OCI-LY7 (cell line): Measurements from ENCODE around the gene ITPRIP. TPM values are rescaled to one million over a fixed set of nuclear protein-coding genes. Genes with fewer than 3 reads are reported as not detected.

Experiments used
- BruUV-seq: library from RNA; stranded (reverse); fragments of 400-500 nt; replicated peaks from 2 replicates; lab custom pipeline; 2021; lab: Mats Ljungman, UMichigan
- CTCF ChIA-PET: fragments of 300-600 bp; sonication (Branson Sonifier 250); formaldehyde crosslinking; loops from one replicate; lab custom pipeline; 2022; ENCODE audit warnings: antibody characterized with exemption; ENCODE audit not compliant: unreplicated experiment; lab: Charles Lee
- POLR2A ChIA-PET: fragments of 300-600 bp; sonication (Branson Sonifier 250); formaldehyde crosslinking; loops from one replicate; lab custom pipeline; 2022; ENCODE audit warnings: antibody characterized with exemption; lab: Charles Lee
- DNase-seq: peaks from one replicate; pipeline ENCODE4 v3.0.0-alpha.2; 2015; ENCODE audit warnings: low spot score
- H2AFZ ChIP-seq: fragments of 200-600 bp; sonication (generic), shearing (Covaris generic); 2 replicates; pipeline ENCODE4 v1.6.1; 2014; ENCODE audit warnings: mild to moderate bottlenecking, antibody characterized with exemption, low read length, moderate library complexity
- H3K27ac ChIP-seq: fragments of 200-600 bp; sonication (generic); 2 replicates; pipeline ENCODE4 v1.5.1; 2014; ENCODE audit warnings: mixed run types, low read depth, mild to moderate bottlenecking, moderate library complexity, low read length, inconsistent platforms; ENCODE audit not compliant: poor library complexity, severe bottlenecking
- H3K36me3 ChIP-seq: fragments of 200-600 bp; sonication (generic); 2 replicates; pipeline ENCODE4 v1.6.1; 2014; ENCODE audit warnings: mild to moderate bottlenecking, antibody characterized with exemption, low read length, moderate library complexity, mixed read lengths; ENCODE audit not compliant: insufficient read depth
- H3K4me1 ChIP-seq: fragments of 200-600 bp; sonication (generic); 2 replicates; pipeline ENCODE4 v1.5.1; 2014; ENCODE audit warnings: mild to moderate bottlenecking, low read length; ENCODE audit not compliant: insufficient read depth, poor library complexity, severe bottlenecking
- H3K4me2 ChIP-seq: fragments of 200-600 bp; sonication (generic); 2 replicates; pipeline ENCODE4 v1.6.1; 2014; ENCODE audit warnings: mild to moderate bottlenecking, low read length
- H3K4me3 ChIP-seq: fragments of 200-600 bp; sonication (generic); 2 replicates; pipeline ENCODE4 v1.5.1; 2014; ENCODE audit warnings: mild to moderate bottlenecking, low read depth, low read length; ENCODE audit not compliant: poor library complexity, severe bottlenecking
- H3K79me2 ChIP-seq: fragments of 200-600 bp; sonication (generic); 2 replicates; pipeline ENCODE4 v1.6.1; 2016; ENCODE audit warnings: low read depth, mild to moderate bottlenecking, low read length, moderate library complexity, mixed read lengths; ENCODE audit not compliant: insufficient read depth
- H3K9me2 ChIP-seq: fragments of 200-600 bp; sonication (generic); 2 replicates; pipeline ENCODE4 v1.6.1; 2016; ENCODE audit warnings: mild to moderate bottlenecking, low read length, mixed read lengths; ENCODE audit not compliant: insufficient read depth
- H3K9me3 ChIP-seq: fragments of 200-600 bp; sonication (generic); 2 replicates; pipeline ENCODE4 v1.6.1; 2014; ENCODE audit warnings: mild to moderate bottlenecking, mixed run types, low read length, mixed read lengths
- H4K20me1 ChIP-seq: fragments of 200-600 bp; sonication (generic); 2 replicates; pipeline ENCODE4 v1.6.1; 2014; ENCODE audit warnings: mild to moderate bottlenecking, antibody characterized with exemption, low read length, moderate library complexity, mixed read lengths; ENCODE audit not compliant: insufficient read depth
- CTCF ChIP-seq: fragments of 200-600 bp; sonication (generic); conservative IDR thresholded peaks from 2 replicates; pipeline ENCODE4 v1.5.1; 2014; ENCODE audit warnings: mild to moderate bottlenecking, antibody characterized with exemption, low read length, moderate library complexity, mixed read lengths
- EZH2phosphoT487 ChIP-seq: fragments of 200-600 bp; sonication (generic); IDR thresholded peaks from 2 replicates; pipeline ENCODE4 v1.6.1; 2018; ENCODE audit warnings: low read depth, borderline replicate concordance, mild to moderate bottlenecking, mixed run types, antibody characterized with exemption, low read length, moderate library complexity, mixed read lengths
- intact Hi-C: fragments of 100-400 bp; cut with micrococcal nuclease; formaldehyde crosslinking; loops from one replicate; pipeline ENCODE4 v1.10.0; 2022; ENCODE audit not compliant: unreplicated experiment
- total RNA-seq, 2 experiments: library from RNA; depleted of rRNA in 1 of 2; stranded (reverse); fragments of >200 nt in 1 of 2; shearing (Covaris generic) in 1 of 2; gene quantifications; 2 replicates each; pipeline ENCODE4 v1.2.3, GENCODE V29; 2014 to 2022

ITPRIP gene
- total RNA-seq, 2 experiments from 2014 or later, result 6.0 to 18.0 TPM

- no peak for DNase-seq
- POLR2A ChIA-PET, result interaction anchor here (1.7 kb wide), 1 partner anchor 13 kb away, joined by 12 read pairs; the partner anchor contains the start of gene ITPRIP
- Histone ChIP-seq H2AFZ (no peak overlapping the region), H3K4me2 (no peak overlapping the region), H3K4me1 (peaks cover 61% of the 10 kb centered on the region), H3K9me3 (no peaks in the 10 kb centered on the region), H3K36me3 (peaks cover 9% of the 10 kb centered on the region; the same call in 1 of the 2 replicates), H3K4me3 (no peak overlapping the region), H3K9me2 (no peaks in the 10 kb centered on the region), H4K20me1 (peaks cover 27% of the 10 kb centered on the region), H3K79me2 (peaks cover 75% of the 10 kb centered on the region), H3K27ac (no peak overlapping the region)
- BruUV-seq, result no TSS peak
- TF ChIP-seq EZH2phosphoT487 (no peak), CTCF (no peak)
- intact Hi-C loops, result no loop called here
- CTCF ChIA-PET, result no interaction called here
Observed at GRCh38 chr10:104325436-104326435, 12.5 kb downstream of the ITPRIP start.

- H4K20me1 ChIP-seq, result peaks cover 27% of the 10 kb centered on the region
- peaks cover 75% of the 10 kb centered on the region for H3K79me2 ChIP-seq
- no peak for DNase-seq
- H3K9me2 ChIP-seq, result no peaks in the 10 kb centered on the region
- no peak overlapping the region for H3K4me2 ChIP-seq
- POLR2A ChIA-PET, result interaction anchor here (1.7 kb wide), 1 partner anchor 14 kb away, joined by 12 read pairs; the partner anchor contains the start of gene ITPRIP
- no peak overlapping the region for H2AFZ ChIP-seq
- TF ChIP-seq EZH2phosphoT487 (no peak), CTCF (no peak)
- peaks cover 6% of the 10 kb centered on the region; the same call in 1 of the 2 replicates for H3K36me3 ChIP-seq
- H3K9me3 ChIP-seq, result no peaks in the 10 kb centered on the region
- H3K4me1 ChIP-seq, result peaks cover 64% of the 10 kb centered on the region
- no peak overlapping the region for H3K4me3 ChIP-seq
- CTCF ChIA-PET, result no interaction called here
- no peak overlapping the region for H3K27ac ChIP-seq
- no TSS peak for BruUV-seq
- intact Hi-C loops, result no loop called here
Observed at GRCh38 chr10:104324931-104325330, 13.3 kb downstream of the ITPRIP start.
